AG20443 (cell line): ENCODE data around the gene CLRN3.
A peak's percentile ranks its signal among the peaks of the same experiment; 100 is the strongest.

Experiments used
- DNase-seq: peaks from one replicate; pipeline ENCODE4 v3.0.0; 2012; ENCODE audit warnings: low spot score, mixed read lengths

The CLRN3 gene

GRCh38 chr10:127892743-127893142 is at the start of gene CLRN3:
Gene CLRN3, minus strand, starts transcription at chr10:127892941. Its CDS starts 157 bp downstream, at chr10:127892784.
- no peak for DNase-seq

- DNase-seq: no peak
Measured at GRCh38 chr10:127940866-127941640, 48.3 kb upstream of the CLRN3 start.

GRCh38 chr10:127939786-127940330 is 47.1 kb upstream of the CLRN3 start:
- no peak for DNase-seq

- no peak for DNase-seq
Measured at GRCh38 chr10:127937915-127938463, 45.2 kb upstream of the CLRN3 start.

GRCh38 chr10:127937069-127937468 is 44.3 kb upstream of the CLRN3 start:
- no peak for DNase-seq

GRCh38 chr10:127935071-127935561 is 42.4 kb upstream of the CLRN3 start:
- no peak for DNase-seq

GRCh38 chr10:127934383-127934782 is 41.6 kb upstream of the CLRN3 start:
- DNase-seq: no peak

- DNase-seq: no peak
Measured at GRCh38 chr10:127933271-127933670, 40.5 kb upstream of the CLRN3 start.

GRCh38 chr10:127932521-127933270 is 40.0 kb upstream of the CLRN3 start:
- no peak for DNase-seq

GRCh38 chr10:127928021-127928806 is 35.5 kb upstream of the CLRN3 start:
- DNase-seq: peak; percentile 59

- no peak for DNase-seq
Measured at GRCh38 chr10:127926455-127926854, 33.7 kb upstream of the CLRN3 start.

GRCh38 chr10:127925471-127926207 is 32.9 kb upstream of the CLRN3 start:
- DNase-seq: no peak

GRCh38 chr10:127923646-127924045 is 30.9 kb upstream of the CLRN3 start:
- DNase-seq: no peak

- DNase-seq: peak; percentile 61
Measured at GRCh38 chr10:127922675-127923366, 30.1 kb upstream of the CLRN3 start.

GRCh38 chr10:127922206-127922605 is 29.5 kb upstream of the CLRN3 start:
- no peak for DNase-seq

- no peak for DNase-seq
Measured at GRCh38 chr10:127921753-127922145, 29.0 kb upstream of the CLRN3 start.

- no peak for DNase-seq
Measured at GRCh38 chr10:127921075-127921752, 28.5 kb upstream of the CLRN3 start.

GRCh38 chr10:127920306-127921074 is 27.7 kb upstream of the CLRN3 start:
- DNase-seq: no peak
